ENCODE measurements around the gene BAMBI.

Gene BAMBI

GRCh38 chr10:28676326-28676967 lies 874 bp upstream of the BAMBI start:
- no peak for DNase-seq

- no peak for DNase-seq
Observed at GRCh38 chr10:28677888-28678686, 766 bp downstream of the BAMBI start.

GRCh38 chr10:28678687-28679457 lies 1.6 kb downstream of the BAMBI start:
- peak; percentile 33 for DNase-seq

- no peak for DNase-seq
Observed at GRCh38 chr10:28679581-28680357, 2.4 kb downstream of the BAMBI start.

- DNase-seq, result no peak
Observed at GRCh38 chr10:28680358-28680752, 3.0 kb downstream of the BAMBI start.

GRCh38 chr10:28681291-28681763 lies 4.0 kb downstream of the BAMBI start:
- no peak for DNase-seq

- DNase-seq, result no peak
Observed at GRCh38 chr10:28681928-28682750, 4.8 kb downstream of the BAMBI start.

- DNase-seq, result no peak
Observed at GRCh38 chr10:28684157-28684985, 7.0 kb downstream of the BAMBI start.

- DNase-seq, result no peak
Observed at GRCh38 chr10:28684986-28685580, 7.8 kb downstream of the BAMBI start.

GRCh38 chr10:28685717-28686116 lies 8.4 kb downstream of the BAMBI start:
- no peak for DNase-seq

GRCh38 chr10:28686835-28687682 lies 9.7 kb downstream of the BAMBI start:
- no peak for DNase-seq

GRCh38 chr10:28687683-28688001 lies 10.3 kb downstream of the BAMBI start:
- DNase-seq, result no peak

- no peak for DNase-seq
Observed at GRCh38 chr10:28690545-28690944, 13.2 kb downstream of the BAMBI start.

GRCh38 chr10:28691187-28691694 lies 13.9 kb downstream of the BAMBI start:
- DNase-seq, result no peak

- no peak for DNase-seq
Observed at GRCh38 chr10:28692050-28692449, 14.7 kb downstream of the BAMBI start.

GRCh38 chr10:28694530-28694929 lies 17.2 kb downstream of the BAMBI start:
- DNase-seq, result no peak

GRCh38 chr10:28698075-28698474 lies 20.8 kb downstream of the BAMBI start:
- no peak for DNase-seq

- no peak for DNase-seq
Observed at GRCh38 chr10:28704464-28705161, 27.3 kb downstream of the BAMBI start.

GRCh38 chr10:28705472-28705871 lies 28.2 kb downstream of the BAMBI start:
- DNase-seq, result no peak
